ENCODE data around the gene INTS13.
"Not testable (repeated sequence)": the region's sequence is repeated elsewhere in the genome, so short reads cannot be mapped to it uniquely, and the experiment has no call there.

The INTS13 gene

DNA sequence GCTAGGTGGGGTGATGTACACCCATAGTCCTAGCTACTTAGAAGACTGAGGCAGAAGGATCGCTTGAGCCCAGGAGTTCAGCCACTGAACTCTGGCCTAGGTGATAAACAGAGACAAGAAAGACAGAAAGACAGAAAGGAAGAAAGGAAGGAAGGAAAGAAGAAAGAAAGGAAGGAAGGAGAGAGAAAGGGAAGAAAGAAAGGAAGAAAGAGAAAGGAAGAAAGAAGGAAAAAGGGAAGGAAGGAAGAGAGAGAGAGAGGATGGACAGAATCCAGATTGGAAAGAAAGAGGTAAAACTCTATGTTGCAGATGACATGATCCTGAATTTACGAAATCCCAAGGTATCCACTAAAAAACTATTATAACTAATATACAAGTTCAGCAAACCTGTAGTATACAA is 8.2 kb downstream of the INTS13 start:
- no peak for ATAC-seq

DNA sequence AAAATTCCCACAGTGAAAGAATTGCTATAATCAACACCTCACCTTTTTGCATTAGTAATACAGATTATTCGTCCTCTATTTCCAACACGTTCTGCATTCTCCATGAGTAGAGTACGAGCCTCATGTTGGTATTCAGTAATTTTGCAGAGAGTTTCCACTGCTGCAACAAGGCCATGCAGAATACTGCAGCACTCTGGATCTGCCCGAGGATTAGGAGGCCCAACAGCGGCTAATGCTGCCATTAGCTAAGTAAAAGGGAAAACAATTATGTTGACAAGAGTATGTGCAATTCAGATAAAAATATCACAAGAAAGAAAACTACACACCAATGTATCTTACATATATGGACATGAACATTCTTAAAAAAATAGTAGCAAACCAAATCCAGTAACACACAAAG is 9.1 kb downstream of the INTS13 start:
- ATAC-seq = no peak

DNA sequence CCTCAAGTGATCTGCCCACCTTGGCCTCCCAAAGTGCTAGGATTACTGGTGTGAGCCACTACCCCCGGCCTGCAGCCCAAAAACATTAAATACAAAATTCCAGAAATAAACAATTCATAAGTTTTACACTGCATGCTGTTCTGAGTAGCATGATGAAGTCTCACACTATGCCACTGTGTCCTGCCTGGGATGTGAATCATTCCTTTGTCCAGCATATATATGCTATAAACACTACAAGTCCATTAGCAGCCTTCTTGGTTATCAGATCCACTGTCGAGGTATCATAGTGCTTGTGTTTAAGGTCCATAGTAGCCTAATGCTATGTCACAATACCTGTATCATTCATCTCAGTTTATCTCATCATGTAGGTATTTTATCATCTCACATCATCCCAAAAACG is 15.9 kb downstream of the INTS13 start:
- ATAC-seq = no peak

DNA sequence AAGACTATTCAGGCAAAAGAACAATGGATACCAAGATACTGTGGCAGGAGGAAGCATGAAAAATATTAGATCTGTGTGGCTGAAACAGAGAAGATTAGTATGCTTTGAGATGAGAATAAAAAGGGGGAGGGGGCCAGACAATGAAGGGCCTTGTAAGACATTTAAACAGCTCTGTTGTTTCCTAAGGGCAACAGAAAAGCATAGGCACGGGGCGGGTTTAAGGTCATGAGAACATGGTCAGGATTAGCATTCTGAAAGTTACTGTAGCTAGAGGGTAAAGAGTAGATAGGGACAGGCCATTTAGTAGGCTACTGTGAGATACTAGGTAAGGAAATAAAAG is 18.6 kb downstream of the INTS13 start:
- no peak for ATAC-seq

DNA sequence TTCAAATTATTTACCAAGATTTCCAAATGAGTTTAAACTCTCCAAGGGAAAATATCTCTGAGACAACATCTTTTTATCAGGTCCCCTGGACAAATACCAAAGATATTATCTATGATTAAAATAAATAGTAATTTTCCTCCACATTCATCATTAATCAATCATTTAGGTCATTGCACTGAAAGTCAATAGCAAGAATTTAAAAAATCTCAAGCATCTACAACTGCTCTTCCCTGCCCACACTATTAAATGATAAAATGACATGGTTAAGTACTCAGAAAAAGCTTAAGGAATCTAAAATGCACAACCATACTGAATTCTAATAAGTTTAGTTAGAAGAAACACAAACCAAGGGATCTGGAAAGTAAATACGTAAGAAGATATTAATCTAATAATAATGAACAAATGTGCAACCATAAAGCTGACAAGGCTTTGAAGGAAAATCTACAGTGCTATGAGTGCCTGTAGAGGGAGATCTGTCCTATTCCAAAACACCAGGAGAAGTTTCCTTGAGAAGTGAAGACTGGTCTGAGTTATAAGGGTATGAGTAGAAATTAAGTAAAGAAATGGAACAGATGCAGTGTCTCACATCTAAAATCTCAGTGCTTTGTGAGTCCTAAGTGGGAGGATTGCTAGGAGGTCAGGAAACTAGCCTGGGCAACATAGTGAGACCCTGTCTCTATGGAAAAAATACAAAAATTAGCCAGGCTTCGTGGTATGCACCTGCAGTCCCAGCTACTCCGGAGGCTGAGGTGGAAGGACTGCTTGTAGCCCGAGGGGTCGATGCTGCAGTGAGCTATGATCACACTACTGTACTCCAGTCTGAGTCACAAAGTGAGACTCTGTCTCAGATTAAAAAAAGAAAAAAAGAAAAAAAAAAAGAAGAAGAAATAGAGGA is 19.2 kb downstream of the INTS13 start:
- ATAC-seq = no peak

DNA sequence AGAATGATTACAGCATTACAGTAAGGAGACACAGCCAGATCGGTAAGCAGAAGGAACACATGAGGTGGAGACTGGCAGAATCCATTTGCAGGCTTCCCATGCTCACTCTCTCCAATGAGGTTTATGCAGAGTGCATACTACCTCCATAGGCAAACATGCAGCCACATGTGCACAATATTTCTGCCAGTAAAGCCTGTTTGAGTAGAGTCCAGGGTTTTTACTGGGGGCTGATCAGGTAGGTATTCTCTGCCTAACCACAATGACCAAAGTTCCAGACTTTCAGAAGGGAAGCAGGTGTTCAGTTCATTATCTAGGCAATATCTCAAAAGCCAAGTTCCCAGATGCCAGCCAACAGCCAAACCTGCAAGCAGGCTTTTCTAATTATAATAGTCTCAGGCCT is 31.1 kb downstream of the INTS13 start:
- no peak for ATAC-seq

DNA sequence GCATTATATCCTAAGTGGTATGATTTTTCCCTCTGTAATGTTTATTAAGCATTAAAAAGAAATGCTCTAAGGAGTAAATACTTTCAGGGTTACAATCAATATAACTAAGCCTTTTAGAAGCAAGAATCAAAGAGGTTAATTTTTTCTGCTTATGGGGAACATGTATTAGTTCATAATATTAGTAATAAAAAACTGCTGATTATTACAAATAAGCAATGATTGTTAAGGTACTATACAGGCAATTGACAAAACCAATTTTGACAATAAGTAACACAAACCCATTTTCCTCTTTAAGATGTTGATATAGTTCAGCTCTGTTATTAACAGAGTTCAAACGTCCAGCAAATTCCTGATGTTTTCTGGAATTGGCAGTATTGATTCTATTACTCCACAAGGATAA is 31.8 kb downstream of the INTS13 start:
- no peak for ATAC-seq

DNA sequence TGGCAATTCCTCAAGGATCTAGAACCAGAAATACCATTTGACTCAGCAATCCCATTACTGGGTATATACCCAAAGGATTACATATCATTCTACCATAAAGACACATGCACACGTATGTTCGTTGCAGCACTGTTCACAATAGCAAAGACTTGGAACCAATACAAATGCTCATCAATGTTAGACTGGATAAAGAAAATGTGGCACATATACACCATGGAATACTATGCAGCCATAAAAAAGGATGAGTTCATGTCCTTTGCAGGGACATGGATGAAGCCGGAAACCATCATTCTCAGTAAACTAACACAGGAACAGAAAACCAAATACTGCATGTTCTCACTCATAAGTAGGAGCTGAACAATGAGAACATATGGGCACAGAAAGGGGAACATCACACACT is 34.4 kb downstream of the INTS13 start:
- not testable (repeated sequence) for ATAC-seq

DNA sequence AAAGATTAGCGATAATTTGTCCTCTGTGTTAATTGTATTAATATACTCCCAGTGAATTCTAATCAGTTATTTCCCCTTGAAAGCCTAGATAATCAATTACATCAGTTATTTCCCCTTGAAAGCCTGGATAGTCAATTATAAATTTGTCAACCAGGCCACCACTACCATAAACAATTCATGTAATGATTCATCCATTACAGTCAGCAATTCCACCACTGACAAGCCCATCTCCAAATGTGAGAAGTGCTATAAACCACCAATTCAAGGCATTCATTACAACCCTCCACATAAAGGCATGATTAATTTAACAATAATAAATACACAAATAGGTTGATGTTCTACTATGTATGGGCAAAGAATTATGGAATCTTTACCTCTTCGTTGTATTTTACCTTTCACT is 40.9 kb downstream of the INTS13 start:
- peak in 1 of 2 donors; percentile 53 for ATAC-seq

DNA sequence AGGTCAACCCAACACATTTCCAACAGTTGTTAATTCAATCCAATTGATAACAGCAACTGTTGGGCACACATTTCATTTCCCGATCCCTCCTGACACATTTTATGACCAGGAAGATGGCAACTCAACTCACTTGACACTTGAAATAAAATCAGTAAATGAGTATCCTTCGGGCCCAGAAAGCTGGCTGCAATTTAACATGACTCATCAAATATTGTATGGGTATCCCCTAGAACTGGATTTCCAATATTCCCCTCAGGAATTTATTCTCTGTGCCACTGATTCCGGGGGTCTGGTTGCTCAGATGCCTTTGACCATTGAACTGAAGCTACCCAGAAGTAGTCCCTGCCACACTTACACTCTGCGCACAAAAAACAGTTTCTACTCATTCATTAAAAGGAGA is 42.1 kb downstream of the INTS13 start:
- no peak for ATAC-seq

DNA sequence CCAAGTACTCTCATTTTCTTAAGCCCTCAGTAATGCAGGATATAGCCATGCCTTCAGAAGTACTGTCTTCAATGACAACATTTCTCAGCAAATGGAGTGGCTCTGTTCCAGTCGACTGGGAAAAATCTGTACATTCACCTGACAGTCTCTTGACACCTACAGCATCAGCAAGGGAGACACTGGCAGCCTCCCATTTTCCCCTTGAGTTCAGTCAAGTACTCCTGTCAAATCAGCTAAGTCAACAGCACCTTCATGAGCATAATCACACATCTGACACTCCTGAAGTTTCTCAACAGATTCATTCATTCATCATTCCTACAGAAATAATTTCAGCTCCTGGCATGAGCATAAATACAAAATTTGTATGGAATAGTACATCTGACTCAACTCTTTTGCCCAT is 46.1 kb downstream of the INTS13 start:
- no peak for ATAC-seq

DNA sequence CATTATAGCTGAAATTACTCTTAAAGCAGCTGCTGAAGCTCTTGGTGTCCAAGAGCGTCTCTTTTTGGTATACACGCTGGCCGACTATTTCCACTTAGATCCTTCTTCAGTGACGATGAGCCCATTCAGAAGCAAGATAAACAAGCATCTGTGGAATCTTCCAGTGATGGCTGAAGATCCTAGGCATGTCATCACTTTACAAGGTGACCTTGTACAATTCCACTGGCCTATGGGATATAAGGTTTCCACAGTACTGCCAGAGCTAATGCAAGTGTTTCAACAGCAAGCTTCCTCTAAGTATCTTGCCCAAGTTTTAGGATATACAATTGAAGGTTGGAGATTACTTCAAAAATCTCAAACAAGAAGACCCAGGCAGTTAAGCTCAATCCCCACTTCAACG is 47.0 kb downstream of the INTS13 start:
- no peak for ATAC-seq

DNA sequence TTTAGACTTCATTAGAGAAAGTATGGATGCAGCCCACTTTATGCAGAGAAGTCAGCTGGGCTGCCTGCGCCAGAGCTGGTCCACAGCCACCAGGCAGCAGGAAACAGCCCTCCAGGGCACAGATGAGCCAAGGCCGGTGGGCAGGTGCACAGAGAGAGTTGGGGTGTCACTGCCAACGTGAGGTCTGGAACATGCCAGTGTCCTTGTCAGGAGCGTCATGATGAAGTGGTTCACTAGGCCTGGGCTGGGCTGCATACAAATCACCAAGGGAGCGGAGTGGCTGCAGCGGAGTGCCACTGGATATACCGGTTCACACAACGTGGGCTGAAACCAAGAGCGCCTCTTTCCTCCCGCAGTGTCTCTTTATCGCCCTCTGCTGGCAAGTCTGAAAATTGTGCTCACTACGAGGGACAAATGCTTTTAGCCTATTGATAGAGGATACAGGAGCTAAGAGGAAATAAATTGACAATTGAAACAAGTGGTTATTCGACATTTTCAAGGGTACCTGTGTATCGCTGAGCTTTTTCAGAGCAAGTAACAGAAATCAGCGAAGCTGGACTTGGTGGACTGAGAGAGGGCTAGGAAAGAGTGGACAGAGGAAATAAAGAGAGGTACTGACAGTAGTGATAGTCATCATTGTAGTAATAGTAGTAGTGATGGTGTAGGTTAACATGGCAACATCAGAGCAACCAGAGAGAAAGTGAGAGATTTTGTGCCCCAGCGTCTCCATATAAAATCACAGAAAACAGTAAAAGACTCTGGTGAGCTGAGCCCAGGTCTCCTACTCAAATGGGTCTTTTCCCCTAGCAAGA is 52.8 kb downstream of the INTS13 start:
- peak; percentile 86 to 88 for ATAC-seq

DNA sequence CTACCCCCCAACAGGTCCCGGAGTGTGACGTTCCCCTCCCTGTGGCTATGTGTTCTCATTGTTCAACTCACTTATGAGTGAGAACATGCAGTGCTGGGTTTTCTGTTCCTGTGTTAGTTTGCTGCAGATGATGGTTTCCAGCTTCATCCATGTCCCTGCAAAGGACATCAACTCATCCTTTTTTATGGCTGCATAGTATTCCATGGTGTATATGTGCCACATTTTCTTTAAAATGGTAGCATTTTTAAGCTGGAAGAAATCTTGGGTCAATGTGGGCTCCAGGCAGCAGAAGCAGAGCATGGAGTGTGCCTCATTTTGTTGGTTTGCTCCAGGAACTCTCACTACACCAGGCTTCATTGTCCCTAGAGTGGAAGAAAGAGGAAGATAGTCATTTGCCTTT is 57.2 kb downstream of the INTS13 start:
- ATAC-seq = no peak

DNA sequence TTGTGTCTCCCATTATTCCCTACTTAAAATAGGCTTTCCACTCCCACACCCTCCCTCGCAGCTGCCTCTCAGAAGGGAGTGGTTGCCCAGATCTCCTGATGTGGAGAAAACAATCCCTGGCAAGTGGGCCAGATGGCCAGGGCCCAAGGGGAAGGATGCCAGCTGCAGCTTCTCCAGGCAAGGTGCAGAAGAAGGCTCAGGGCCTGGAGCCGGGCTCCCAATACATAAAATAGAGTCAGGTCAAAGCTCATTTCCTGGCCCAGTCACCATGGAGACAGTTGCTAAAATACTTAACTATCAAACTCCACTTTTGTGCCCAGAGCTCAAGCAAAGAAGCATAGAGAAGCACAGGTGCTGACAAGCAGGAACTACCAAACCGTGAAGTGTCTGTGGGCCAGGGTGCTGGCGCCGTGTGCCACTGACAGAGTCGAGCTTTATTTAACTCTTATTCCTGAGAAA is 59.1 kb downstream of the INTS13 start:
- no peak for ATAC-seq

DNA sequence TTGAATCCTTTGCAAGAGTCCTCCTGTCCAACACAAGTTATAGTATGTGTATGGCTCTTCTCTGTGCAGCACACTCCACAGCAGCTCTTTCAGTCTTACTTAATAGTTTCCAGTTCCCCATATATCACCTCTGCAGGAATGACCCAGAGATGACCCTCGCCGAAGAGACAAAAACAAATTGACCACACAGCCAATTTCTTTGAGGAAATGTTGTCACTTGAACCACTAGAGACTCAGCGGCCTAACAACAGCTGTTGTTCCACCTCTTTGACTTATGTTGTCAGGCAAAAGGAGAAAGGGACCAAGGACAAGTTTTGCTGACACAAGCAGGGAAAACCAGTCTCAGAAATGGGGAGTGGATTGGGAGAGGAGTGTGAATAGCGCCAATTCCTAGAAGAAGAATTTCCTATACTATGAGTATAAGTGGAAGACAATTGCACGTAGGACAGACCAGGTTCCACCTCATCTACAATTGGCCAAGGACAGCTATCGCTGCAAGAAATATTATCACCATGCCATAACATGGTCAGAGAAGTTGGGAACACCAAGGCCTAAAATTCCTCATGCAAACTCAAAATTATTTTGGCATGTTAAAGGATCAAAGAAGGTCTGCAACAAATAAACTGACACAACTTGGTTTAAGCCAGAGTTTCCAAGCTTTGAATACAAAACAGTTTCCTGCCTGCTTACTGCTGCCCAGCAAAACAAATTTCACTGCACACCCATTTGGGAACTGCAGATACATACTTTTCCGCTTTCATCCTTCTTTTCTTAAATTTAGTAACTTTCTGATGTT is 63.1 kb downstream of the INTS13 start:
- no peak for ATAC-seq

DNA sequence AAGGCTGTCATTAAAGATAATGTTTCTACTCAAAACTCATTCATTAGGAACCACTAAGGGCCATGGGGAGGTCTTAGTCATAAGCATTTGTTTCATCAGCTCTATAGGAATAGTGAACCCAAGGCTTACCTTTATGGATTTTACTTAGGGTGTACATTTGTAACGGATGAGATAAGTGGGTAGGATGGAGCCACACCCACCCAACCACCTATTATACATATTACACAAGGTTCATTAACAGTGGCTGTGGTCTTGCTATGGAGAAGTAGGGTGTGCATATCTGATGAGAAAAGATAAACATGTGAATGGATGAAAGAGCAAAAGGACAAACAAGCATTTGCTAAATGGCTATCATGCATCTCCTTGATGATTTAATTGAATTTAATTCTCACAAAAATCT is 65.2 kb downstream of the INTS13 start:
- no peak for ATAC-seq

DNA sequence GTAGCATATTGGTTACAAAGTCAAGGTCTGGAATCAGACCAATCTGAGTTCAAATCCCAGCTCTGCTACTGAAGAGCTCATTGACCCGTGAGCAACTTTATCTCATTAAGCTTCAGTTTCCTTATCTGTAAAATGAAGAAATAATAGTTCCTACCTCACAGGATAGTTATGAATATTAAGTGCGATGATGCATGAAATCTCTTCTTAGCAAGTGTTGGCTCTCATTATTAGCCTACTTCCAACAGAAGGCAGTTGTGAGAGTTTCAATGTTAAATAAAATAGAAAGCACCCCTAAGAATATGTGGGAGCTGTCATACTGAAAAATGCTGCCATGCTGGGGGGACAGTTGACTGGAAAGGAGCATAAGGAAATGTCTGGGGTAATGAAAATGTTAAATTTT is 65.8 kb downstream of the INTS13 start:
- no peak for ATAC-seq

DNA sequence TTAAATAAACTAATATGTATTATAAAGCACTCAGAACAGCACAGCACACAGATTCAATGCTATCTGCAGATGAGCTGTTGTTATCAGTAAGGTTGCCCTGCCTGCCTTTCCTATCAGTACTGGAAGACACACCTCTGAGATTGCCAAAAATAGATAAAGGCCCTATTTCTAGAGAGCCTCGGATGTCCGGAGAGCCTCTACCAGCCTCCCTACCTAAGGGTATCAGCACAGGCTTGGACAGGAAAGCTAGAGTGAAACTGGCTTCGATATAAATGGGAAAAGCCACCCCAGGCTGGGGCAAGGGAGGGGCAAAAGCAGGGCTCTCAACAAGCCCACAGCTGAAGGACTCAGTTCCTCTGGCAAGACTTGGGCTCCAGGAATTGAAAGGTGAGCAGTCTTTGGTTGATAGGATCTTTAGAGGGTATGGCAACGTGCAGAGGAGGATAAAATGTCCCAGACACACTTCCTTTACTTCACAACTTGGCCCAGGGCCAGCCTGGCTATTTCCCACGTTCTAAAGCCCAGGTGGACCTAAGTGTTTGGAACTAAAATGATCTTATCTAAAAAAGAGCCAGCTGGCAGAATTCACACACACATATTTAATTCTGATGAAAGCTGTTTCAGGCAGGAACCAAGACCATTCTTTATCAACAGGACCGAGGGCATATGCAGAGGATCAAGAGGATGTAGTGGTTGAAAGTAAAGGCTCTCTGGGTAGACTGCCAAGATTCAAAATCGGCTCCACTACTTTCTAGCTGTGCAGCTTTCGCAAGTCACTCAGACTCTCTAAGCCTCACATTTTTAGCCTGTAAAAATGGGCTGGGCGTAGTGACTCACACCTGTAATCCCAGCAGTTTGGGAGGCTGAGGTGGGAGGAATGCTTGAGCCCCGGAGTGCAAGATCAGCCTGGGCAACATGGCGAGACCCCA is 67.0 kb downstream of the INTS13 start:
- no peak for ATAC-seq

DNA sequence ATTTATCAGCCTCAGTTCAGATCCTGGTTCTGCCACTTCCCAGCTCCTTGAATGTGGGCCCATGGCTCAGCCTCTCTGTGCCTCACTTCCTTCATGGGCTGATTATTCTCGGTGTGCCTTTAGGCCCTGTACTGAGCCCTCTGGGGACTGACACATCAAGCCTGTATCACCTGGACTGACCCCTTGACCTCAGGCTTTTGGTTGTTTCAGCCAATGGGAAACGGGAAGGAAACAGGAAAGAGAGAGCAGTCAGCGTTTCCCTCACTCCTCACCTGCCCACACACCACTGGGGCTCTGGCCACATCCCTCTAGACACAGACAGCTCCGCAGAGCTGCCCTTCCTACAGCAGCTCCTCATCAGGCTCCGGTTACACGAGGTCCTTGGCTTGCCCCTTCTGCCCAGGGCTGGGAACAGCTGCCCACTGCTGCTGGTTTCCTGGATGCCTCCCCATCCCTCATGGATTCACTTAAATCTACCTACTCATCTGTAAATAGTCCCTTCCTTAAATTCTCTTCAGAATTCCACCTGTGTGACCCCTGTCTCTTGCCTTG is 67.8 kb downstream of the INTS13 start:
- no peak for ATAC-seq

DNA sequence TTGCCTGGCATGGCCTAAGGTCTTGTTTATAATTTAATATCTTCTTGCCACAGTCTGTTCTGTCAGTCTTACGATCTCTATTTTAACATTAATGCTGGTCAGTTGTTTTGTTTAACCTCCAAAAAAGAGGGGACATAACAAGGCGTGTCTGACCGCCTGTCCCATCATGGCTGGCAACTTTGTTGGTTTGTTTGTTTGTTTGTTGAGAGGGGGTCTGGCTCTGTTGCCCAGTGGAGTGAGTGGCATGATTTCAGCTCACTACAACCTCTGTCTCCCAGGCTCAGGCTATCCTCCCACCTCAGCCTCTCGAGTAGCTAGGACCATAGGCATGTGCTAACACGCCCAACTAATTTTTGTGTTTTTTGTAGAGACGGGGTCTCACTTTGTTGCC is 68.7 kb downstream of the INTS13 start:
- no peak for ATAC-seq
